Panc1 (cell line): ENCODE results near the gene HSF5. TPM values are rescaled to one million over a fixed set of nuclear protein-coding genes. Genes with fewer than 3 reads are reported as not detected.

Experiments used
- ATAC-seq: fragments of 200-7000 bp; cut with Tn5 transposase; 2 replicates; pipeline ENCODE4 v1.9.1; 2020; ENCODE audit warnings: mild to moderate bottlenecking, moderate library complexity
- BruUV-seq: library from RNA; stranded (reverse); fragments of 400-500 nt; replicated peaks from 2 replicates; lab custom pipeline; 2021; lab: Mats Ljungman, UMichigan
- CTCF ChIA-PET: fragments of 300-600 bp; sonication (Branson Sonifier 250); formaldehyde crosslinking; loops from one replicate; lab custom pipeline; 2022; ENCODE audit warnings: antibody characterized with exemption; lab: Charles Lee
- POLR2A ChIA-PET: fragments of 300-600 bp; sonication (Branson Sonifier 250); formaldehyde crosslinking; loops from one replicate; lab custom pipeline; 2022; ENCODE audit warnings: antibody characterized with exemption; lab: Charles Lee
- DNase-seq: peaks from one replicate; pipeline ENCODE4 v3.0.0-alpha.2; 2010; ENCODE audit warnings: low read depth, low spot score
- H3K27ac ChIP-seq: 2 replicates; pipeline ENCODE4 v1.5.1; 2011; ENCODE audit warnings: mild to moderate bottlenecking, low read length, inconsistent platforms
- H3K27me3 ChIP-seq: fragments of 200-500 bp; sonication (Bioruptor generic); 2 replicates; pipeline ENCODE4 v1.6.0; 2014; ENCODE audit warnings: low read length, inconsistent platforms; ENCODE audit not compliant: control insufficient read depth, insufficient read depth
- H3K36me3 ChIP-seq: fragments of 200-500 bp; sonication (Bioruptor generic); 2 replicates; pipeline ENCODE4 v1.5.1; 2014; ENCODE audit warnings: inconsistent platforms, mild to moderate bottlenecking, low read length, moderate library complexity; ENCODE audit not compliant: control insufficient read depth, insufficient read depth
- H3K4me1 ChIP-seq: 2 replicates; pipeline ENCODE4 v1.5.1; 2011; ENCODE audit warnings: inconsistent platforms, mild to moderate bottlenecking, low read length, moderate library complexity; ENCODE audit not compliant: control insufficient read depth, insufficient read depth
- H3K4me3 ChIP-seq, 2 experiments: 2 replicates each; pipeline ENCODE4 v1.5.1; 2011 to 2012; ENCODE audit warnings: low read depth in 2 of 2, low read length in 2 of 2, mild to moderate bottlenecking in 2 of 2, inconsistent platforms in 1 of 2, moderate library complexity in 1 of 2
- H3K9me3 ChIP-seq: fragments of 200-500 bp; sonication (Bioruptor generic); 2 replicates; pipeline ENCODE4 v1.5.1; 2014; ENCODE audit warnings: low read depth, mild to moderate bottlenecking, inconsistent platforms, low read length, moderate library complexity; ENCODE audit not compliant: control insufficient read depth, insufficient read depth
- POLR2AphosphoS5 ChIP-seq: IDR thresholded peaks from 2 replicates; pipeline ENCODE4 v1.6.1; 2012; ENCODE audit warnings: mild to moderate bottlenecking, low read depth, low read length, moderate library complexity
- SIN3A ChIP-seq: IDR thresholded peaks from 2 replicates; pipeline ENCODE4 v1.6.1; 2012; ENCODE audit warnings: low read depth, mild to moderate bottlenecking, low read length, moderate library complexity, borderline replicate concordance; ENCODE audit not compliant: insufficient read depth
- TCF7L2 ChIP-seq: IDR thresholded peaks from 2 replicates; pipeline ENCODE4 v1.6.1; 2011; ENCODE audit warnings: mild to moderate bottlenecking, low read depth, low read length, inconsistent platforms
- in situ Hi-C: cut with HindIII; loops from 2 replicates; pipeline ENCODE4 v1.10.0; 2016; ENCODE audit warnings: low sequenced_read_pairs, low pct_unique_long_range_greater_than_20kb
- intact Hi-C: fragments of 100-400 bp; cut with micrococcal nuclease; formaldehyde crosslinking; loops from one replicate; pipeline ENCODE4 v1.10.0; 2022; ENCODE audit not compliant: unreplicated experiment
- total RNA-seq: library from RNA; stranded (reverse); gene quantifications from one replicate; pipeline ENCODE4 v1.2.1, GENCODE V29; 2021; ENCODE audit not compliant: unreplicated experiment
- TF ChIP-seq, protein P1 (sequence below): fragments of 450-650 bp; IDR thresholded peaks from 2 replicates; pipeline ENCODE4 v1.5.1; 2017; ENCODE audit warnings: mild to moderate bottlenecking
- TF ChIP-seq, protein P2 (sequence below), 2 experiments: IDR thresholded peaks; 2 replicates each; pipeline ENCODE4 v1.6.1; 2011 to 2012; ENCODE audit warnings: low read depth in 2 of 2, control low read depth in 1 of 2, low read length in 1 of 2, mild to moderate bottlenecking in 1 of 2, moderate library complexity in 1 of 2; ENCODE audit not compliant: insufficient read depth in 1 of 2

HSF5 gene
- total RNA-seq, 1 experiment from 2014 or later: not detected

DNA sequence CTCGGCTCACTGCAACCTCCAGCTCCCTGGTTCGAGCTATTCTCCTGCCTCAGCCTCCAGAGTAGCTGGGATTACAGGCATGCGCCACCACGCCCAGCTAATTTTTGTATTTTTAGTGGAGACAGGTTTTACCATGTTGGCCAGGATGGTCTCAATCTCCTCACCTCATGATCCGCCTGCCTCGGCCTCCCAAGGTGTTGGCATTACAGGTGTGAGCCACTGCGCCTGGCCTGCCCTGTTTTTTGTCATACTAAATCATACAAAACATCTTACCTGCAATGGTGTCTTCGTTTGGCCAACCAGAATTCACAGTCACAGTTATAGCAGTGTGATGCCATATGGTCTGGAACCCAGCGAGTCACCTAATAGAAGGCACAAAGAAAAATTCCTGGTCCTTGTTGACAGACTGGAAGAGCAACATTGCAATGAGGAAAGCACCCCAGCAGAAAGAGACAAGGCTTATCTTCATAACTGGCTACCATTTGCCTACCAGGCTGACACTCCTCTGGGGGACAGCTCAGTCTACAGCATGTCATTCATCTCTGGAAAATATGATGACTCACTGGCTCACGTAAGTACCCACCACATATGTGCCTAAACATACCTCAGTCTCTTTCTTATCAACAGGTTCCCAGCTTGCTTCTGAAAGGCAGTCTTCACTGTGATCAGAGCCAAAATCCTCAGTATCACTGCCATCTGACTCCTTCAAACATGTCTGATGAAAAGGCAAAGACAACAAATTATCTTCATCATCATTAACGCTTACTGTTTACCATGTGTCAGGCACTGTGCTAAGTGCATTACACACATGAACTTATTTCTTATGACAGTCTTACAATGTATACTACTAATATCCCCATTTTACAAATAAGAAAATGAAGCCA, 4.3 kb upstream of the HSF5 start:
- POLR2A ChIA-PET: interaction anchor here (0.8 kb wide), 1 partner anchor 35 kb away, joined by 10 read pairs; no protein-coding TSS in a partner anchor
- Histone ChIP-seq H3K27ac (no peak overlapping the region), H3K9me3 (no peaks in the 10 kb centered on the region), H3K4me3 (no peak overlapping the region), H3K4me1 (no peaks in the 10 kb centered on the region), H3K27me3 (no peaks in the 10 kb centered on the region), H3K36me3 (peaks cover 5% of the 10 kb centered on the region; the same call in 1 of the 2 replicates)
- intact Hi-C loops (no loop called here), in situ Hi-C loops (no loop called here)
- TF ChIP-seq POLR2AphosphoS5: no peak
- TF ChIP-seq, protein P1, sequence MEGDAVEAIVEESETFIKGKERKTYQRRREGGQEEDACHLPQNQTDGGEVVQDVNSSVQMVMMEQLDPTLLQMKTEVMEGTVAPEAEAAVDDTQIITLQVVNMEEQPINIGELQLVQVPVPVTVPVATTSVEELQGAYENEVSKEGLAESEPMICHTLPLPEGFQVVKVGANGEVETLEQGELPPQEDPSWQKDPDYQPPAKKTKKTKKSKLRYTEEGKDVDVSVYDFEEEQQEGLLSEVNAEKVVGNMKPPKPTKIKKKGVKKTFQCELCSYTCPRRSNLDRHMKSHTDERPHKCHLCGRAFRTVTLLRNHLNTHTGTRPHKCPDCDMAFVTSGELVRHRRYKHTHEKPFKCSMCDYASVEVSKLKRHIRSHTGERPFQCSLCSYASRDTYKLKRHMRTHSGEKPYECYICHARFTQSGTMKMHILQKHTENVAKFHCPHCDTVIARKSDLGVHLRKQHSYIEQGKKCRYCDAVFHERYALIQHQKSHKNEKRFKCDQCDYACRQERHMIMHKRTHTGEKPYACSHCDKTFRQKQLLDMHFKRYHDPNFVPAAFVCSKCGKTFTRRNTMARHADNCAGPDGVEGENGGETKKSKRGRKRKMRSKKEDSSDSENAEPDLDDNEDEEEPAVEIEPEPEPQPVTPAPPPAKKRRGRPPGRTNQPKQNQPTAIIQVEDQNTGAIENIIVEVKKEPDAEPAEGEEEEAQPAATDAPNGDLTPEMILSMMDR: no peak
- TF ChIP-seq, protein P2, sequence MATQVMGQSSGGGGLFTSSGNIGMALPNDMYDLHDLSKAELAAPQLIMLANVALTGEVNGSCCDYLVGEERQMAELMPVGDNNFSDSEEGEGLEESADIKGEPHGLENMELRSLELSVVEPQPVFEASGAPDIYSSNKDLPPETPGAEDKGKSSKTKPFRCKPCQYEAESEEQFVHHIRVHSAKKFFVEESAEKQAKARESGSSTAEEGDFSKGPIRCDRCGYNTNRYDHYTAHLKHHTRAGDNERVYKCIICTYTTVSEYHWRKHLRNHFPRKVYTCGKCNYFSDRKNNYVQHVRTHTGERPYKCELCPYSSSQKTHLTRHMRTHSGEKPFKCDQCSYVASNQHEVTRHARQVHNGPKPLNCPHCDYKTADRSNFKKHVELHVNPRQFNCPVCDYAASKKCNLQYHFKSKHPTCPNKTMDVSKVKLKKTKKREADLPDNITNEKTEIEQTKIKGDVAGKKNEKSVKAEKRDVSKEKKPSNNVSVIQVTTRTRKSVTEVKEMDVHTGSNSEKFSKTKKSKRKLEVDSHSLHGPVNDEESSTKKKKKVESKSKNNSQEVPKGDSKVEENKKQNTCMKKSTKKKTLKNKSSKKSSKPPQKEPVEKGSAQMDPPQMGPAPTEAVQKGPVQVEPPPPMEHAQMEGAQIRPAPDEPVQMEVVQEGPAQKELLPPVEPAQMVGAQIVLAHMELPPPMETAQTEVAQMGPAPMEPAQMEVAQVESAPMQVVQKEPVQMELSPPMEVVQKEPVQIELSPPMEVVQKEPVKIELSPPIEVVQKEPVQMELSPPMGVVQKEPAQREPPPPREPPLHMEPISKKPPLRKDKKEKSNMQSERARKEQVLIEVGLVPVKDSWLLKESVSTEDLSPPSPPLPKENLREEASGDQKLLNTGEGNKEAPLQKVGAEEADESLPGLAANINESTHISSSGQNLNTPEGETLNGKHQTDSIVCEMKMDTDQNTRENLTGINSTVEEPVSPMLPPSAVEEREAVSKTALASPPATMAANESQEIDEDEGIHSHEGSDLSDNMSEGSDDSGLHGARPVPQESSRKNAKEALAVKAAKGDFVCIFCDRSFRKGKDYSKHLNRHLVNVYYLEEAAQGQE (IDR thresholded peaks at IDR 0.05; ENCODE audit: insufficient read depth in 1 of 2, low read depth in 2 of 2, low read length in 1 of 2): no peak
- TF ChIP-seq SIN3A: no peak
- TF ChIP-seq TCF7L2: no peak
- no peak for DNase-seq
- ATAC-seq: no peak
- no TSS peak for BruUV-seq
- CTCF ChIA-PET: no interaction called here

DNA sequence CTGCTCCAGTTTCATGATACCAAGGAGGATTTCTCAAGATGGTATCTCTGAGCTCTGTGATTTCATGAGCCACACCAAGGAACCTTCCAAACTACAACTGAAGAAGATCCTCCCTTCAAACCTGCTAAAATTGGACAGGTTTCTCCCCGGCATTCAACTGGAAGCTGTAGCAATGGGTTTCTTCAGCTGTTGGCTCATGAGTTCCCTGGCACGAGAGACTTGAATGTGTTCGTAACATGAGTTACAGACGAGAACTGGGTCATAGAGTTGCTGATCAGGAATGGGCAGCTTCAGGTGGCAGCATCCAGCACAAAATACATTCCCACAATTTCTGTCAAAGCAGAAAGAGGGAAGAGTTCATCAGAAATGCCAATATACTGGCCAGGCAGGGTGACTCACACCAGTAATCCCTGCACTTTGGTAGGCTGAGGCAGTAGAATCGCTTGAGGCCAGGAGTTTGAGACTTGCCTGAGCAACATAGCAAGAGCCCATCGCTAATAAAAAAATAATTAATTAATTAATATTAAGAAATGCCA, 3.4 kb upstream of the HSF5 start:
- in situ Hi-C loops: no loop called here
- TF ChIP-seq TCF7L2 (no peak), POLR2AphosphoS5 (no peak)
- TF ChIP-seq, protein P2 (IDR thresholded peaks at IDR 0.05; ENCODE audit: insufficient read depth in 1 of 2, low read depth in 2 of 2, low read length in 1 of 2): no peak
- ATAC-seq (no peak), DNase-seq (no peak)
- Histone ChIP-seq H3K27ac (no peak overlapping the region), H3K9me3 (no peaks in the 10 kb centered on the region), H3K4me1 (no peaks in the 10 kb centered on the region), H3K36me3 (peaks cover 5% of the 10 kb centered on the region; the same call in 1 of the 2 replicates), H3K27me3 (no peaks in the 10 kb centered on the region), H3K4me3 (no peak overlapping the region)
- intact Hi-C loops: no loop called here
- CTCF ChIA-PET: no interaction called here
- POLR2A ChIA-PET: no interaction called here
- BruUV-seq: no TSS peak
